Stromal cell of bone marrow (primary cell): ENCODE measurements around the gene SUN3.

Experiments
- DNase-seq: peaks from one replicate; pipeline ENCODE4 v3.0.0-alpha.2; 2012; ENCODE audit warnings: low read depth

SUN3 gene

GRCh38 chr7:48028938-48029337 lies at the start of gene SUN3:
SUN3 (minus strand) TSS chr7:48029107; CDS start chr7:48028938, 169 bp downstream.
- DNase-seq = no peak

GRCh38 chr7:48078470-48078869 lies 49.6 kb upstream of the SUN3 start:
- no peak for DNase-seq

GRCh38 chr7:48077423-48077822 lies 48.5 kb upstream of the SUN3 start:
- DNase-seq = no peak

GRCh38 chr7:48074204-48074654 lies 45.3 kb upstream of the SUN3 start:
- DNase-seq = no peak

GRCh38 chr7:48067475-48067874 lies 38.6 kb upstream of the SUN3 start:
- no peak for DNase-seq

- DNase-seq = no peak
Observed at GRCh38 chr7:48063985-48064384, 35.1 kb upstream of the SUN3 start.

GRCh38 chr7:48059706-48060105 lies 30.8 kb upstream of the SUN3 start:
- no peak for DNase-seq

GRCh38 chr7:48058990-48059389 lies 30.1 kb upstream of the SUN3 start:
- DNase-seq = no peak

- no peak for DNase-seq
Observed at GRCh38 chr7:48053736-48054135, 24.8 kb upstream of the SUN3 start.

- no peak for DNase-seq
Observed at GRCh38 chr7:48052748-48053147, 23.8 kb upstream of the SUN3 start.

GRCh38 chr7:48049850-48050249 lies 20.9 kb upstream of the SUN3 start:
- no peak for DNase-seq

- DNase-seq = no peak
Observed at GRCh38 chr7:48048113-48048512, 19.2 kb upstream of the SUN3 start.

- DNase-seq = no peak
Observed at GRCh38 chr7:48046458-48046857, 17.6 kb upstream of the SUN3 start.

- no peak for DNase-seq
Observed at GRCh38 chr7:48045195-48045765, 16.4 kb upstream of the SUN3 start.

GRCh38 chr7:48042636-48043035 lies 13.7 kb upstream of the SUN3 start:
- no peak for DNase-seq

GRCh38 chr7:48042216-48042615 lies 13.3 kb upstream of the SUN3 start:
- DNase-seq = no peak

- no peak for DNase-seq
Observed at GRCh38 chr7:48041653-48041970, 12.7 kb upstream of the SUN3 start.

- no peak for DNase-seq
Observed at GRCh38 chr7:48040944-48041652, 12.2 kb upstream of the SUN3 start.

- no peak for DNase-seq
Observed at GRCh38 chr7:48038815-48039506, 10.1 kb upstream of the SUN3 start.

GRCh38 chr7:48035967-48036478 lies 7.1 kb upstream of the SUN3 start:
- no peak for DNase-seq

- DNase-seq = peak; percentile 78
Observed at GRCh38 chr7:48035301-48035966, 6.5 kb upstream of the SUN3 start, which contains the start of gene C7orf57. C7orf57 (plus strand) TSS chr7:48035543; CDS start chr7:48036309, 766 bp downstream.

- DNase-seq = no peak
Observed at GRCh38 chr7:48033922-48034321, 5.0 kb upstream of the SUN3 start.

- DNase-seq = no peak
Observed at GRCh38 chr7:48031111-48031510, 2.2 kb upstream of the SUN3 start.
